DOHH2 (cell line): ENCODE results near the gene GALNT13.

Experiments used
- EZH2phosphoT487 ChIP-seq: fragments of 200-600 bp; sonication (generic); IDR thresholded peaks from 2 replicates; pipeline ENCODE4 v1.6.1; 2017; ENCODE audit warnings: borderline replicate concordance, mild to moderate bottlenecking, antibody characterized with exemption, low read length, moderate library complexity, mixed read lengths
- TF ChIP-seq, protein P1 (sequence below): fragments of 200-600 bp; sonication (generic); IDR thresholded peaks from one replicate; pipeline ENCODE4 v1.5.1; 2014; ENCODE audit warnings: antibody characterized with exemption, mild to moderate bottlenecking, low read depth, low read length; ENCODE audit not compliant: poor library complexity, severe bottlenecking

DNA sequence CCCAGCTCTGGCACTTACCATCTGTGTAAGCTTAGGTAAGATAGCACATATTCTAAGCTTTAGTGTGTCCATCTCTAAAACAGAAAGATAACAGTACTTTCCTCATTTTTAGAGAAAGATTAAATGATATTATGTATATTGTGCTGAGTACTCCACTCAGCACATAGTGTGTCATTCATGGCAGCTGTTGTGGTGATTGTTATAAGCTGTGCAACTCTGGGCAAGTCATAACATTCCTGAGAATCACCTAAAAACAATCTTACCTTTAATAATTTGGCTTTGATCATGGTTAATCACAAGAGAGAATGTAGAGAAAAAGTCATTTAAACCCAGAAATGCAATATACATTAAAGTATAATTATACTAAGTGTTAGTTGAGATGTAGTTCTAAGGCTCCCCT is 391.5 kb downstream of the GALNT13 start:
- TF ChIP-seq, protein P1, sequence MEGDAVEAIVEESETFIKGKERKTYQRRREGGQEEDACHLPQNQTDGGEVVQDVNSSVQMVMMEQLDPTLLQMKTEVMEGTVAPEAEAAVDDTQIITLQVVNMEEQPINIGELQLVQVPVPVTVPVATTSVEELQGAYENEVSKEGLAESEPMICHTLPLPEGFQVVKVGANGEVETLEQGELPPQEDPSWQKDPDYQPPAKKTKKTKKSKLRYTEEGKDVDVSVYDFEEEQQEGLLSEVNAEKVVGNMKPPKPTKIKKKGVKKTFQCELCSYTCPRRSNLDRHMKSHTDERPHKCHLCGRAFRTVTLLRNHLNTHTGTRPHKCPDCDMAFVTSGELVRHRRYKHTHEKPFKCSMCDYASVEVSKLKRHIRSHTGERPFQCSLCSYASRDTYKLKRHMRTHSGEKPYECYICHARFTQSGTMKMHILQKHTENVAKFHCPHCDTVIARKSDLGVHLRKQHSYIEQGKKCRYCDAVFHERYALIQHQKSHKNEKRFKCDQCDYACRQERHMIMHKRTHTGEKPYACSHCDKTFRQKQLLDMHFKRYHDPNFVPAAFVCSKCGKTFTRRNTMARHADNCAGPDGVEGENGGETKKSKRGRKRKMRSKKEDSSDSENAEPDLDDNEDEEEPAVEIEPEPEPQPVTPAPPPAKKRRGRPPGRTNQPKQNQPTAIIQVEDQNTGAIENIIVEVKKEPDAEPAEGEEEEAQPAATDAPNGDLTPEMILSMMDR, result no peak
- no peak for TF ChIP-seq EZH2phosphoT487
